HEK293 (cell line): ENCODE measurements around the gene MMP1.

Source experiments
- CTCF ChIA-PET: fragments of 350-600 bp; formaldehyde crosslinking; extraction: SDS; loops from one replicate; lab custom pipeline; 2021; ENCODE audit warnings: antibody characterized with exemption; lab: Yijun Ruan, JAX
- POLR2A ChIA-PET: fragments of 300-600 bp; formaldehyde crosslinking; extraction: SDS; loops from one replicate; lab custom pipeline; 2020; ENCODE audit warnings: antibody characterized with exemption, inconsistent platforms; lab: Yijun Ruan, JAX
- H3K27ac ChIP-seq: fragments of 200-500 bp; sonication (Bioruptor generic); 2 replicates; pipeline ENCODE4 v1.5.1; 2014; ENCODE audit warnings: low read depth, low read length, control low read depth, inconsistent platforms; ENCODE audit errors: extremely low read depth
- H3K36me3 ChIP-seq, 2 experiments: fragments of 200-500 bp in 1 of 2; sonication (Bioruptor generic) in 1 of 2; 1 replicate in 1 of 2; 2 replicates in 1 of 2; pipeline ENCODE4 v1.5.1; 2014 to 2017; ENCODE audit warnings: inconsistent platforms in 2 of 2, low read length in 2 of 2; ENCODE audit not compliant: control insufficient read depth in 2 of 2, insufficient read depth in 1 of 2
- H3K4me1 ChIP-seq: fragments of 200-500 bp; sonication (Bioruptor generic); 2 replicates; pipeline ENCODE4 v1.5.1; 2014; ENCODE audit warnings: mild to moderate bottlenecking, low read length, inconsistent platforms; ENCODE audit not compliant: control insufficient read depth, insufficient read depth
- H3K4me3 ChIP-seq: 2 replicates; pipeline ENCODE4 v1.5.1; 2011; ENCODE audit warnings: low read depth, mild to moderate bottlenecking, control low read depth, low read length, moderate library complexity
- H3K9me3 ChIP-seq: fragments of 200-500 bp; sonication (Bioruptor generic); 2 replicates; pipeline ENCODE4 v1.5.1; 2014; ENCODE audit warnings: low read depth, low read length, inconsistent platforms; ENCODE audit not compliant: control insufficient read depth, insufficient read depth
- BCL11B ChIP-seq: fragments of 450-650 bp; formaldehyde crosslinking; IDR thresholded peaks from 2 replicates; pipeline ENCODE4 v1.5.1; 2016; ENCODE audit warnings: low read depth, missing biosample characterization, missing genetic modification characterization
- GLIS1 ChIP-seq: fragments of 450-650 bp; formaldehyde crosslinking; IDR thresholded peaks from 2 replicates; pipeline ENCODE4 v1.5.1; 2016; ENCODE audit warnings: missing biosample characterization, missing genetic modification characterization
- HOXD13 ChIP-seq: sonication (generic); formaldehyde crosslinking; IDR thresholded peaks from 2 replicates; pipeline ENCODE4 v1.8.0; 2022; ENCODE audit warnings: missing genetic modification reagents, borderline replicate concordance
- MEIS1 ChIP-seq: sonication (generic); formaldehyde crosslinking; IDR thresholded peaks from 2 replicates; pipeline ENCODE4 v1.8.1; 2022; ENCODE audit warnings: missing genetic modification reagents, mild to moderate bottlenecking, borderline replicate concordance
- SP7 ChIP-seq: fragments of 450-650 bp; formaldehyde crosslinking; IDR thresholded peaks from 2 replicates; pipeline ENCODE4 v1.5.1; 2016; ENCODE audit warnings: missing biosample characterization, missing genetic modification characterization
- ZBTB1 ChIP-seq: fragments of 450-650 bp; formaldehyde crosslinking; IDR thresholded peaks from 2 replicates; pipeline ENCODE4 v1.5.1; 2016; ENCODE audit warnings: missing biosample characterization, missing genetic modification characterization
- ZBTB17 ChIP-seq: fragments of 450-650 bp; formaldehyde crosslinking; IDR thresholded peaks from 2 replicates; pipeline ENCODE4 v1.5.1; 2016; ENCODE audit warnings: missing biosample characterization, missing genetic modification characterization
- ZNF112 ChIP-seq: fragments of 450-650 bp; formaldehyde crosslinking; IDR thresholded peaks from 2 replicates; pipeline ENCODE4 v1.5.0; 2017; ENCODE audit warnings: missing biosample characterization, missing genetic modification characterization
- ZNF155 ChIP-seq: fragments of 450-650 bp; formaldehyde crosslinking; IDR thresholded peaks from 2 replicates; pipeline ENCODE4 v1.5.1; 2016; ENCODE audit warnings: missing biosample characterization, missing genetic modification characterization
- ZNF169 ChIP-seq: fragments of 450-650 bp; formaldehyde crosslinking; IDR thresholded peaks from 2 replicates; pipeline ENCODE4 v1.5.1; 2016; ENCODE audit warnings: missing biosample characterization, missing genetic modification characterization
- ZNF292 ChIP-seq: fragments of 450-650 bp; formaldehyde crosslinking; IDR thresholded peaks from 2 replicates; pipeline ENCODE4 v1.5.1; 2016; ENCODE audit warnings: low read depth, missing biosample characterization, missing genetic modification characterization, borderline replicate concordance
- ZNF530 ChIP-seq: fragments of 450-650 bp; formaldehyde crosslinking; IDR thresholded peaks from 2 replicates; pipeline ENCODE4 v1.5.1; 2016; ENCODE audit warnings: low read depth, missing biosample characterization, missing genetic modification characterization
- ZNF544 ChIP-seq: fragments of 450-650 bp; formaldehyde crosslinking; IDR thresholded peaks from 2 replicates; pipeline ENCODE4 v1.5.0; 2017; ENCODE audit warnings: missing biosample characterization, missing genetic modification characterization
- ZNF571 ChIP-seq: fragments of 450-650 bp; formaldehyde crosslinking; IDR thresholded peaks from 2 replicates; pipeline ENCODE4 v1.5.0; 2017; ENCODE audit warnings: missing biosample characterization, missing genetic modification characterization
- ZNF76 ChIP-seq: fragments of 450-650 bp; formaldehyde crosslinking; IDR thresholded peaks from 2 replicates; pipeline ENCODE4; 2016; ENCODE audit warnings: low read depth, missing biosample characterization, missing genetic modification characterization, borderline replicate concordance
- TF ChIP-seq, protein P1 (sequence below): fragments of 450-650 bp; formaldehyde crosslinking; IDR thresholded peaks from 2 replicates; pipeline ENCODE4; 2016; ENCODE audit warnings: missing biosample characterization, missing genetic modification characterization
- TF ChIP-seq, protein P2 (sequence below): fragments of 450-650 bp; formaldehyde crosslinking; IDR thresholded peaks from 2 replicates; pipeline ENCODE4 v1.5.1; 2016; ENCODE audit warnings: missing biosample characterization, missing genetic modification characterization
- TF ChIP-seq, protein P3 (sequence below): fragments of 450-650 bp; formaldehyde crosslinking; IDR thresholded peaks from 2 replicates; pipeline ENCODE4 v1.5.1; 2016; ENCODE audit warnings: missing biosample characterization, missing genetic modification characterization
- TF ChIP-seq, protein P4 (sequence below): fragments of 450-650 bp; formaldehyde crosslinking; IDR thresholded peaks from 2 replicates; pipeline ENCODE4 v1.5.1; 2016; ENCODE audit warnings: missing biosample characterization, missing genetic modification characterization
- TF ChIP-seq, protein P5 (sequence below): fragments of 450-650 bp; formaldehyde crosslinking; IDR thresholded peaks from 2 replicates; pipeline ENCODE4 v1.5.1; 2017; ENCODE audit warnings: missing biosample characterization, missing genetic modification characterization
- TF ChIP-seq, protein P6 (sequence below): fragments of 450-650 bp; formaldehyde crosslinking; IDR thresholded peaks from 2 replicates; pipeline ENCODE4 v1.5.1; 2016; ENCODE audit warnings: missing biosample characterization, missing genetic modification characterization
- TF ChIP-seq, protein P7 (sequence below): fragments of 450-650 bp; formaldehyde crosslinking; IDR thresholded peaks from 2 replicates; pipeline ENCODE4 v1.5.1; 2017; ENCODE audit warnings: missing biosample characterization, missing genetic modification characterization

The MMP1 gene

DNA sequence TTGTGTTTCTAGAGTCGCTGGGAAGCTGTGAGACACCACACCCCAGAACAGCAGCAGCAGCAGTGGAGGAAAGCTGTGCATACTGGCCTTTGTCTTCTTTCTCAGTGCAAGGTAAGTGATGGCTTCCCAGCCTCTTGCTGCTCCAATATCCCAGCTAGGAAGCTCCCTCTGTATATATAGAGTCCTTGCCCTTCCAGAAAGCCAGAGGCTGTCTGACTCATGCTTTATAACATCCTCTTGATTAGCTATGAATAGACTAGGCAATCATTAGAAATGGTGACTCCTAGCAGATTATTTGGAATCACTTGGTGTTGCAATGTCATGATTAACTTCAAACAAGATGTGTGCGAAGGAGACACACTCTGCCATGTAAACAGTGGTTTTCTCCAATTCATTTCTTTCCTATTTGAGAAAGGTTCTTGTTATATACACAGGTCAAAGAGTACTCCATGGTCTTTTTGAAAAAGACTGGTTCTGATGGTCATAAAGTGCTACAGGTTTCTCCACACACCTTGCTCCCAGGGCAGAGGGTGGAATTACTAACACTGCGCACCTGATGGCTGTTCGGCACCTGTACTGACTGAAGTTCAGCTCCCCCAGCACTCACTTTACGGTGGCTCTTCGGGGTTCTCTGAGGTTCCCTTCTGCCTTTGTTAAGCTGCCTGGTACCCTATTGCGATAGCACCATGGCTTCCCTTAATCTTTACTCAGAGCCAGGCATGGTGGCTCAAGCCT is at the start of gene MMP1:
TSS of gene MMP1 (minus strand) at position 149 of the 735 bp plus-strand sequence. CDS start at position 81, 68 bp downstream.
- Histone ChIP-seq H3K4me1 (no peaks in the 10 kb centered on the region), H3K36me3 (no peaks in the 10 kb centered on the region), H3K9me3 (no peaks in the 10 kb centered on the region), H3K4me3 (no peak within 1 kb of the TSS), H3K27ac (no peak within 1 kb of the TSS)
- ChIA-PET CTCF (interaction anchor here (1.0 kb wide), 1 partner anchor 13 kb away, joined by 3 read pairs; no protein-coding TSS in a partner anchor), POLR2A (no interaction called here)
- TF ChIP-seq, protein P1, sequence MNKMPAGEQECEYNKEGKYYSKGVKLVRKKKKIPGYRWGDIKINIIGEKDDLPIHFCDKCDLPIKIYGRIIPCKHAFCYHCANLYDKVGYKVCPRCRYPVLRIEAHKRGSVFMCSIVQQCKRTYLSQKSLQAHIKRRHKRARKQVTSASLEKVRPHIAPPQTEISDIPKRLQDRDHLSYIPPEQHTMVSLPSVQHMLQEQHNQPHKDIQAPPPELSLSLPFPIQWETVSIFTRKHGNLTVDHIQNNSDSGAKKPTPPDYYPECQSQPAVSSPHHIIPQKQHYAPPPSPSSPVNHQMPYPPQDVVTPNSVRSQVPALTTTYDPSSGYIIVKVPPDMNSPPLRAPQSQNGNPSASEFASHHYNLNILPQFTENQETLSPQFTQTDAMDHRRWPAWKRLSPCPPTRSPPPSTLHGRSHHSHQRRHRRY: no peak
- no peak for TF ChIP-seq ZNF76
- no peak for TF ChIP-seq ZNF530 (tag by site-specific recombination)
- no peak for TF ChIP-seq ZBTB17 (tag by site-specific recombination)
- no peak for TF ChIP-seq ZNF169 (tag by site-specific recombination)
- TF ChIP-seq, protein P2, sequence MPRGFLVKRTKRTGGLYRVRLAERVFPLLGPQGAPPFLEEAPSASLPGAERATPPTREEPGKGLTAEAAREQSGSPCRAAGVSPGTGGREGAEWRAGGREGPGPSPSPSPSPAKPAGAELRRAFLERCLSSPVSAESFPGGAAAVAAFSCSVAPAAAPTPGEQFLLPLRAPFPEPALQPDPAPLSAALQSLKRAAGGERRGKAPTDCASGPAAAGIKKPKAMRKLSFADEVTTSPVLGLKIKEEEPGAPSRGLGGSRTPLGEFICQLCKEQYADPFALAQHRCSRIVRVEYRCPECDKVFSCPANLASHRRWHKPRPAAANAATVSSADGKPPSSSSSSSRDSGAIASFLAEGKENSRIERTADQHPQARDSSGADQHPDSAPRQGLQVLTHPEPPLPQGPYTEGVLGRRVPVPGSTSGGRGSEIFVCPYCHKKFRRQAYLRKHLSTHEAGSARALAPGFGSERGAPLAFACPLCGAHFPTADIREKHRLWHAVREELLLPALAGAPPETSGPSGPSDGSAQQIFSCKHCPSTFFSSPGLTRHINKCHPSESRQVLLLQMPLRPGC (tag by site-specific recombination): no peak
- no peak for TF ChIP-seq ZNF544 (tag by site-specific recombination)
- TF ChIP-seq, protein P3, sequence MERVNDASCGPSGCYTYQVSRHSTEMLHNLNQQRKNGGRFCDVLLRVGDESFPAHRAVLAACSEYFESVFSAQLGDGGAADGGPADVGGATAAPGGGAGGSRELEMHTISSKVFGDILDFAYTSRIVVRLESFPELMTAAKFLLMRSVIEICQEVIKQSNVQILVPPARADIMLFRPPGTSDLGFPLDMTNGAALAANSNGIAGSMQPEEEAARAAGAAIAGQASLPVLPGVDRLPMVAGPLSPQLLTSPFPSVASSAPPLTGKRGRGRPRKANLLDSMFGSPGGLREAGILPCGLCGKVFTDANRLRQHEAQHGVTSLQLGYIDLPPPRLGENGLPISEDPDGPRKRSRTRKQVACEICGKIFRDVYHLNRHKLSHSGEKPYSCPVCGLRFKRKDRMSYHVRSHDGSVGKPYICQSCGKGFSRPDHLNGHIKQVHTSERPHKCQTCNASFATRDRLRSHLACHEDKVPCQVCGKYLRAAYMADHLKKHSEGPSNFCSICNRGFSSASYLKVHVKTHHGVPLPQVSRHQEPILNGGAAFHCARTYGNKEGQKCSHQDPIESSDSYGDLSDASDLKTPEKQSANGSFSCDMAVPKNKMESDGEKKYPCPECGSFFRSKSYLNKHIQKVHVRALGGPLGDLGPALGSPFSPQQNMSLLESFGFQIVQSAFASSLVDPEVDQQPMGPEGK (tag by site-specific recombination): no peak
- no peak for TF ChIP-seq HOXD13
- TF ChIP-seq ZNF292 (tag by site-specific recombination): no peak
- TF ChIP-seq ZNF155 (tag by site-specific recombination): no peak
- TF ChIP-seq ZNF112 (tag by site-specific recombination): no peak
- TF ChIP-seq ZBTB1 (tag by site-specific recombination): no peak
- TF ChIP-seq ZNF571 (tag by site-specific recombination): no peak
- TF ChIP-seq BCL11B (tag by site-specific recombination): no peak
- TF ChIP-seq, protein P4, sequence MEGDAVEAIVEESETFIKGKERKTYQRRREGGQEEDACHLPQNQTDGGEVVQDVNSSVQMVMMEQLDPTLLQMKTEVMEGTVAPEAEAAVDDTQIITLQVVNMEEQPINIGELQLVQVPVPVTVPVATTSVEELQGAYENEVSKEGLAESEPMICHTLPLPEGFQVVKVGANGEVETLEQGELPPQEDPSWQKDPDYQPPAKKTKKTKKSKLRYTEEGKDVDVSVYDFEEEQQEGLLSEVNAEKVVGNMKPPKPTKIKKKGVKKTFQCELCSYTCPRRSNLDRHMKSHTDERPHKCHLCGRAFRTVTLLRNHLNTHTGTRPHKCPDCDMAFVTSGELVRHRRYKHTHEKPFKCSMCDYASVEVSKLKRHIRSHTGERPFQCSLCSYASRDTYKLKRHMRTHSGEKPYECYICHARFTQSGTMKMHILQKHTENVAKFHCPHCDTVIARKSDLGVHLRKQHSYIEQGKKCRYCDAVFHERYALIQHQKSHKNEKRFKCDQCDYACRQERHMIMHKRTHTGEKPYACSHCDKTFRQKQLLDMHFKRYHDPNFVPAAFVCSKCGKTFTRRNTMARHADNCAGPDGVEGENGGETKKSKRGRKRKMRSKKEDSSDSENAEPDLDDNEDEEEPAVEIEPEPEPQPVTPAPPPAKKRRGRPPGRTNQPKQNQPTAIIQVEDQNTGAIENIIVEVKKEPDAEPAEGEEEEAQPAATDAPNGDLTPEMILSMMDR (tag by site-specific recombination): no peak

DNA sequence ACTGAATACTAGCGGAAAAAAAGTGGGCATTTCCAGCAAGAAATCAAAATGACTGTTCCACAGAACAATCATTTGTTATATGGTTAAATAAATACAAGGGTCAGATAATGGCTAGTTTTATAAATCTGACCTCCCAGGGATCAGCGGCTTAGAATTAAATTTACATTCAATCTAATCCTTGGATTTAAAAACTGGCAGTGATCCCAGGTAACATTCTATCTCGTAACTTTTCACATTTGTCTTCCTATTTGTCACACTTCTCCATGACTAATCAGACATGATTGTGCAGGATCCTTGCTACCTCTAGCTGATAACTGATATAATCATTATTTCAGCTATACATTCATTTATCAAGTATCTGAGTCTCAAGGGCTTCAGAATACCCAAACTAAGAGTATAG is 48.3 kb upstream of the MMP1 start:
- CTCF ChIA-PET: no interaction called here
- Histone ChIP-seq H3K27ac (no peak overlapping the region), H3K4me1 (no peaks in the 10 kb centered on the region), H3K4me3 (no peak overlapping the region), H3K9me3 (no peaks in the 10 kb centered on the region), H3K36me3 (no peaks in the 10 kb centered on the region)
- POLR2A ChIA-PET: interaction anchor here (0.5 kb wide), 1 partner anchor 187 kb away, joined by 4 read pairs; no protein-coding TSS in a partner anchor
- TF ChIP-seq, protein P5, sequence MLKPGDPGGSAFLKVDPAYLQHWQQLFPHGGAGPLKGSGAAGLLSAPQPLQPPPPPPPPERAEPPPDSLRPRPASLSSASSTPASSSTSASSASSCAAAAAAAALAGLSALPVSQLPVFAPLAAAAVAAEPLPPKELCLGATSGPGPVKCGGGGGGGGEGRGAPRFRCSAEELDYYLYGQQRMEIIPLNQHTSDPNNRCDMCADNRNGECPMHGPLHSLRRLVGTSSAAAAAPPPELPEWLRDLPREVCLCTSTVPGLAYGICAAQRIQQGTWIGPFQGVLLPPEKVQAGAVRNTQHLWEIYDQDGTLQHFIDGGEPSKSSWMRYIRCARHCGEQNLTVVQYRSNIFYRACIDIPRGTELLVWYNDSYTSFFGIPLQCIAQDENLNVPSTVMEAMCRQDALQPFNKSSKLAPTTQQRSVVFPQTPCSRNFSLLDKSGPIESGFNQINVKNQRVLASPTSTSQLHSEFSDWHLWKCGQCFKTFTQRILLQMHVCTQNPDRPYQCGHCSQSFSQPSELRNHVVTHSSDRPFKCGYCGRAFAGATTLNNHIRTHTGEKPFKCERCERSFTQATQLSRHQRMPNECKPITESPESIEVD (tag by site-specific recombination): 0 out of 2 replicates have a peak, but pooled peaks have one; percentile 14
- TF ChIP-seq, protein P6, sequence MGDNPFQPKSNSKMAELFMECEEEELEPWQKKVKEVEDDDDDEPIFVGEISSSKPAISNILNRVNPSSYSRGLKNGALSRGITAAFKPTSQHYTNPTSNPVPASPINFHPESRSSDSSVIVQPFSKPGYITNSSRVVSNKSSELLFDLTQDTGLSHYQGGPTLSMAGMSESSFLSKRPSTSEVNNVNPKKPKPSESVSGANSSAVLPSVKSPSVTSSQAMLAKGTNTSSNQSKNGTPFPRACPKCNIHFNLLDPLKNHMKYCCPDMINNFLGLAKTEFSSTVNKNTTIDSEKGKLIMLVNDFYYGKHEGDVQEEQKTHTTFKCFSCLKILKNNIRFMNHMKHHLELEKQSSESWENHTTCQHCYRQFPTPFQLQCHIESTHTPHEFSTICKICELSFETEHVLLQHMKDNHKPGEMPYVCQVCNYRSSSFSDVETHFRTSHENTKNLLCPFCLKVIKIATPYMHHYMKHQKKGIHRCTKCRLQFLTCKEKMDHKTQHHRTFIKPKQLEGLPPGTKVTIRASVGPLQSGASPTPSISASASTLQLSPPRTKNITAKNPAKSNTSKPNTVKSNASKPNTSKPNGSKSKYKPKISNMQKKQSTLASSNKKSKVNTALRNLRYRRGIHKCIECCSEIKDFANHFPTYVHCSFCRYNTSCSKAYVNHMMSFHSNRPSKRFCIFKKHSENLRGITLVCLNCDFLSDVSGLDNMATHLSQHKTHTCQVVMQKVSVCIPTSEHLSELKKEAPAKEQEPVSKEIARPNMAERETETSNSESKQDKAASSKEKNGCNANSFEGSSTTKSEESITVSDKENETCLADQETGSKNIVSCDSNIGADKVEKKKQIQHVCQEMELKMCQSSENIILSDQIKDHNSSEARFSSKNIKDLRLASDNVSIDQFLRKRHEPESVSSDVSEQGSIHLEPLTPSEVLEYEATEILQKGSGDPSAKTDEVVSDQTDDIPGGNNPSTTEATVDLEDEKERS (tag by site-specific recombination): no peak
- TF ChIP-seq, protein P7, sequence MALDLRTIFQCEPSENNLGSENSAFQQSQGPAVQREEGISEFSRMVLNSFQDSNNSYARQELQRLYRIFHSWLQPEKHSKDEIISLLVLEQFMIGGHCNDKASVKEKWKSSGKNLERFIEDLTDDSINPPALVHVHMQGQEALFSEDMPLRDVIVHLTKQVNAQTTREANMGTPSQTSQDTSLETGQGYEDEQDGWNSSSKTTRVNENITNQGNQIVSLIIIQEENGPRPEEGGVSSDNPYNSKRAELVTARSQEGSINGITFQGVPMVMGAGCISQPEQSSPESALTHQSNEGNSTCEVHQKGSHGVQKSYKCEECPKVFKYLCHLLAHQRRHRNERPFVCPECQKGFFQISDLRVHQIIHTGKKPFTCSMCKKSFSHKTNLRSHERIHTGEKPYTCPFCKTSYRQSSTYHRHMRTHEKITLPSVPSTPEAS (tag by site-specific recombination): no peak
- TF ChIP-seq GLIS1 (tag by site-specific recombination) (peak; percentile 67), SP7 (tag by site-specific recombination) (0 out of 2 replicates have a peak, but pooled peaks have one; percentile 12), MEIS1 (peak; percentile 25; the same call in 1 of the 2 replicates)
